HFF-Myc (cell line): Measurements from ENCODE around the gene CAST.

ENCODE experiments used
- DNase-seq: peaks from one replicate; pipeline ENCODE4 v3.0.0-alpha.2; 2011; ENCODE audit warnings: low read depth; ENCODE audit errors: extremely low read depth
- H3K4me3 ChIP-seq: replicated peaks from 2 replicates; pipeline ENCODE4 v1.5.1; 2011; ENCODE audit warnings: low read depth, mild to moderate bottlenecking, control low read depth, low read length
- CTCF ChIP-seq: IDR thresholded peaks from 2 replicates; pipeline ENCODE4 v1.5.1; 2012; ENCODE audit warnings: mild to moderate bottlenecking, low read depth, low read length, control low read depth; ENCODE audit errors: missing control alignments

The CAST gene

GRCh38 chr5:96808868-96809558, 146.8 kb downstream of the CAST start:
- no peak for TF ChIP-seq CTCF
- no peak for DNase-seq
- H3K4me3 ChIP-seq, result peak overlapping the region; percentile 67; the same call in 1 of the 2 replicates

- DNase-seq, result no peak
- TF ChIP-seq CTCF, result no peak
- no peak overlapping the region for H3K4me3 ChIP-seq
These were observed 147.7 kb downstream of the CAST start for GRCh38 chr5:96809921-96810320.

GRCh38 chr5:96812851-96813250, 150.7 kb downstream of the CAST start:
- H3K4me3 ChIP-seq, result no peak overlapping the region
- no peak for TF ChIP-seq CTCF
- DNase-seq, result no peak

- no peak for TF ChIP-seq CTCF
- H3K4me3 ChIP-seq, result no peak overlapping the region
These were observed 151.9 kb downstream of the CAST start for GRCh38 chr5:96814041-96814440.

GRCh38 chr5:96816411-96816939, 154.3 kb downstream of the CAST start:
- TF ChIP-seq CTCF, result no peak
- no peak overlapping the region for H3K4me3 ChIP-seq
- peak; percentile 14 for DNase-seq

More at GRCh38 chr5:96814041-96814440, 151.9 kb downstream of the CAST start:
- DNase-seq, result no peak

GRCh38 chr5:96816991-96817390, 154.8 kb downstream of the CAST start:
- no peak for DNase-seq
- no peak overlapping the region for H3K4me3 ChIP-seq
- no peak for TF ChIP-seq CTCF
